HG03432 (cell line): Measurements from ENCODE around the gene AGGF1.
"Not testable (repeated sequence)": the region's sequence is repeated elsewhere in the genome, so short reads cannot be mapped to it uniquely, and the experiment has no call there.

Source experiments
- ATAC-seq: cut with Tn5 transposase; IDR thresholded peaks from one replicate; pipeline ENCODE4 v1.9.1; 2021; ENCODE audit warnings: mild to moderate bottlenecking, moderate library complexity; ENCODE audit not compliant: unreplicated experiment

AGGF1 gene, protein sequence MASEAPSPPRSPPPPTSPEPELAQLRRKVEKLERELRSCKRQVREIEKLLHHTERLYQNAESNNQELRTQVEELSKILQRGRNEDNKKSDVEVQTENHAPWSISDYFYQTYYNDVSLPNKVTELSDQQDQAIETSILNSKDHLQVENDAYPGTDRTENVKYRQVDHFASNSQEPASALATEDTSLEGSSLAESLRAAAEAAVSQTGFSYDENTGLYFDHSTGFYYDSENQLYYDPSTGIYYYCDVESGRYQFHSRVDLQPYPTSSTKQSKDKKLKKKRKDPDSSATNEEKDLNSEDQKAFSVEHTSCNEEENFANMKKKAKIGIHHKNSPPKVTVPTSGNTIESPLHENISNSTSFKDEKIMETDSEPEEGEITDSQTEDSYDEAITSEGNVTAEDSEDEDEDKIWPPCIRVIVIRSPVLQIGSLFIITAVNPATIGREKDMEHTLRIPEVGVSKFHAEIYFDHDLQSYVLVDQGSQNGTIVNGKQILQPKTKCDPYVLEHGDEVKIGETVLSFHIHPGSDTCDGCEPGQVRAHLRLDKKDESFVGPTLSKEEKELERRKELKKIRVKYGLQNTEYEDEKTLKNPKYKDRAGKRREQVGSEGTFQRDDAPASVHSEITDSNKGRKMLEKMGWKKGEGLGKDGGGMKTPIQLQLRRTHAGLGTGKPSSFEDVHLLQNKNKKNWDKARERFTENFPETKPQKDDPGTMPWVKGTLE

DNA sequence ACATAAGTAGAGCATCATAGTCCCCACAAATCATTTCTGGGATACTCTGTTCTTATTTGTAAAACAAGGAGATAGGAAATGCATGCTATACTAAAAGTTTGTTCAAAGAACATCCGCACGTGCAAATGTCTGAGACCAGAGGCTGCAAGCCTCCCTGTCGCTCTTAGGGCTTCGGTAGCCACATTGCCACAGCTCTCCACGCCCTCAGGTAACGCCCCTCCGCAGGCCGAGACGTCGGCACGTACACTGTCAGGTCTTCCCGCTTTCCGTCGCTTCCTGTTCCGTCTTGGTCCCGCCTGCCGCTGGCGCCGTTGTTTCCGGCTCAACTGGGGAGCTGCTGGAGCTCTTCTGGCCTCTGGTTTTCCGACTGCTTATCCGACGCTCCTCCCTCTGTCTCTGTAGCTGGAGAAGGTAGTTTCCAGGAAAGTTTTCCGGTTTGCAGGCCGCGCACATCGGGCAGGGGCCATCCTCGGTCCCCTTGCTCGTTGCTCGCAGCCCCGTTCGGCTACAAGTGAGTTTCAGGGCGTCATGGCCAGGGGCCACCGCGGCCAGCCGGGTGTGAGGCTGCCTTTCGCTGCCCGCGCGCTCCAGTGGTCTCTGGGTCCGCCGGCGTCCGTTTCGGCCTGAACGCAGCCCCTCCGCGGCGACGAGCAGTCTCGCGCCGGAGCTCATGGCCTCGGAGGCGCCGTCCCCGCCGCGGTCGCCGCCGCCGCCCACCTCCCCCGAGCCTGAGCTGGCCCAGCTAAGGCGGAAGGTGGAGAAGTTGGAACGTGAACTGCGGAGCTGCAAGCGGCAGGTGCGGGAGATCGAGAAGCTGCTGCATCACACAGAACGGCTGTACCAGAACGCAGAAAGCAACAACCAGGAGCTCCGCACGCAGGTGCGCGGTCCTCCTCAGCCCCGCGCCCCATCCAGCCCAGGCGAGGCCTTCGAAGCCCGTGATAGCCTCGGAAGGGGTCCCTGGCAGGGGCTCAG lies at the start of gene AGGF1:
TSS of gene AGGF1 (plus strand) at position 308 of the 975 bp plus-strand sequence. CDS start at position 671, 363 bp downstream.
- ATAC-seq: peak; percentile 98

DNA sequence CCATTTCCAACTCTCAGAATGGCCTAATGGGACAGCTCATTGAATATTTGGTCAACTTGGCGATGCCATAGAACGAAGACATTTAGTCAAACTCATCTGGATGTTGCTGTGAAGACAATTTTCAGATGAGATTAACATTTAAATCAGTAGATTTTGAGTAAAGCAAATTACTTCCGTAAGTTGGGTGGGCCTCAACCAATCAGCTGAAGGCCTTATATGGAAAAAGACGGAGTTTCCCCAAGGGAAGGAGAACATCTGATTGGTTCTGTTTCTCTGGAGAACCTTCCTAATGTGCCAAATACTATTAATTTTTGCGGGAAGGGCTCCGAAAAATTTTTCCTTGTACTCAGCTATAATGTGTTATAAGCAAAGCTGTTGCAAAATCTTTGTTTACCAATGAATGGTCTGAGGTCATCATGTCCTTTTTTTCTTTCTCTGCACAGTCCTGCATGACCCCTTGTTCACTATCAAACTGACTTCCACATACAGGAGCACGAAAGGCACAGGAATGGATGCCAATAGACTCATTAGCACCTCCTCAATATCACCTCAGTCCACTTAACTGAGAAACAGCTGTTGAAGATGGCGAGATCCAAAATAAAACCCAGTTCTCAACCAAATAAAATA lies 49.6 kb upstream of the AGGF1 start:
- ATAC-seq: no peak

- ATAC-seq: no peak
Measured at GRCh38 chr5:76982450-76982849, 47.8 kb upstream of the AGGF1 start.

DNA sequence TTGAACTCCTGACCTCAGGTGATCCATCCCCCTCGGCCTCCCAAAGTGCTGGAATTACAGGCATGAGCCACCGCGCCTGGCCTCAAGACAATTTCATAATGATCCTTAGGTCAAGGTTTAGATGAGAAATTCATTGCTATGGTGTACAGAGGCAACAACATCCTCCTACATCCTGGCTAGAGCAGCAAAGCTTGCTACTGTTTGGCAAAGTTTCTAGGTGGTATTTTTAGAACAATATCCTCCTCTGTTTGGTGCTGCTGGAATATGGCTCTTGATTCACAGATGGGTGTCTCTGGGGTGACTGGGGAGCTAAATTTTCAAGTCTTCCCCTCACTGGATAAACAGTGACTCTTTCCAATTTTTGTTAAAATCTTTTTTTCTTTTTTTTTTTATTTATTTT lies 46.7 kb upstream of the AGGF1 start:
- no peak for ATAC-seq

GRCh38 chr5:76986825-76987526 lies 43.2 kb upstream of the AGGF1 start:
- ATAC-seq: no peak

DNA sequence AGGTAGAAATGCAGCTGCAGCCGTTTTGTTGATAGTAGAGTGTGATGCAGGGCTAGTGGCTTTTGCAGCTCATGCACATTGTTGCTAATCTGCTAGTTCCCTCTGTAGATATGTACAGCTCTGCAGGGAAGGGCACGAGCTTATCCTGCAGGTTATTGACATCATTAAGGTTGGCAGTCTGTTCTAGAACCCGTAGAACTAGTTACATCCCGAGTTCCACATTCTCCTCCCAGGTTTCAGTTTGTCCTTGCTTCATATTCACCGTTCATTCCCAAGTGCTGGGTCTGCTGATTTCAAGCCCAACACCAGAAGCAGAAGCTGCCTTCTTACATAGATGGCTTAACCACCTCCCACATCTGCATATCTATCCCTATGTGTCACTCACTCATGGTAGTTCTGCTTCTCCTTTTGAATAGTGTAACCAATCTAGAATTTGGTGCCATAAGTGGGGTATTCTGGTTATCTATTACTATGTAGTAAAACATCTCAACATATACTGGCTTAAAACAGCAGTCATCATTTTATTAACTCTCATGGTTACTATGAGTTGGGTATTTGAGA lies 39.2 kb upstream of the AGGF1 start:
- ATAC-seq: no peak

DNA sequence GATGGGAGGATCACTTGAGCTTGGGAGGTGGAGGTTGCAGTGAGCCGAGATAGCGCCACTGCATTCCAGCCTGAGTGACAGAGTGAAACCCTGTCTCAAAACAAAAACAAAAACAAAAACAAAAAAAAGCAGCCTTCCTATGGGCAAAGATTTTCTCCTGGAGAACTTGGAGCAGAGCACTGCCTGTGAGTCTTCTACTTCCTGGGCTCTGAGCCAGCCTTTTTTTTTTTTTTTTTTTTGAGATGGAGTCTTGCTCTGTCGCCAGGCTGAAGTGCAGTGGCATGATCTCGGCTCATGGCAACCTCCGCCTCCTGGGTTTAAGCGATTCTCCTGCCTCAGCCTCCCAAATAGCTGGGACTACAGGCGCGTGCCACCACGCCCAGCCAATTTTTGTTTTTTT lies 36.8 kb upstream of the AGGF1 start:
- ATAC-seq: not testable (repeated sequence)

DNA sequence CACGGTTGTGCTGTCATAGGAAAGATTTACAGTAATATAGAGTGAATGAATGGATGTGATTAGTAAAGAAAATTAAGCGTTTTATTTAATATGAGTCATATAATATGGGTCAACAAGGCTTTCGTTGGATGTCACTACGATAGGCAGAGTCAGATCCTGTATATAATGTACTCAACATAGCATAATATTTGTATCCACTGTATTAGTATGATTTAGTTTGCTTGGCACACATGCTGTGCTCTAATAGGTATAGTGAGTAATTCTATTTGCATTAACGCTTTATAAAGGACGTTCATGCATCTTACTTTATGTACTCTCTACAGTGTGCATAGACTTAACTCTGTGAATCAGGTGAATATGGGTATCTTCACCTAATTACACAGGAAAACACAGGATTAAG lies 35.9 kb upstream of the AGGF1 start:
- ATAC-seq: no peak

DNA sequence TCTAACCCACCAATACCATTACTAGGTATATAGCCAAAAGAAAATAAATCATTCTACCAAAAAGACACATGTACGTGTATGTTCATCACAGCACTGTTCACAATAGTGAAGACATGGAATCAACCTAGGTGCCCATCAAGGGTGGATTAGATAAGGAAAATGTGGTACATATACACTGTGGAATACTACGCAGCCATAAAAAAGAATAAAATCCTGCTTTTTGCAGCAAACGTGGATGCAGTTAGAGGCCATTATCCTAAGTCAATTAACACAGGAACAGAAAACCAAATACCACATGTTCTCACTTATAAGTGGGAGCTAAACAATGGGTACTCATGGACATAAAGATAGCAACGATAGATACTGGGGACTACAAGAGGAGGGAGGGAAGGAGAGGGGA lies 32.0 kb upstream of the AGGF1 start:
- not testable (repeated sequence) for ATAC-seq

DNA sequence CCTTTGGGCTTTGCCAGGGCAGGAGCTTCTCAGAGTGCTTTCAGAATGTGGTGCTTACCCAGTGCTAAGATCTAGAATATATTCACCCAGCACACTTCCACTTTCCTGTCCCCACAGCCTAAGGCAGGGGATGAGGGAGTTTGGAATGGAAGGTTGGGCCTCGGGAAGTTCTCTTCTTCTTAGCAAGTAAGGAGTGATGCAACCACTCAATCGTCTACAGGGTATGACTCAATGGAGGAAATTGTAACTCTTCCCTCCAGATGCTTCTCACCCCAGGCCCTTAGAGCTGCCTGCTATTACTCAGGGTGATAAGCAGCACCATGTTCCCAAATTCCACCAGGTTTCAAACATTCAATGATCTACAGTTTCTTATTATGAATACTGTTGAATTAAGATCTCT lies 30.8 kb upstream of the AGGF1 start:
- no peak for ATAC-seq

GRCh38 chr5:77003246-77003645 lies 27.0 kb upstream of the AGGF1 start:
- ATAC-seq: no peak

GRCh38 chr5:77006124-77006523 lies 24.1 kb upstream of the AGGF1 start:
- ATAC-seq: no peak

GRCh38 chr5:77008413-77008812 lies 21.8 kb upstream of the AGGF1 start:
- ATAC-seq: no peak

DNA sequence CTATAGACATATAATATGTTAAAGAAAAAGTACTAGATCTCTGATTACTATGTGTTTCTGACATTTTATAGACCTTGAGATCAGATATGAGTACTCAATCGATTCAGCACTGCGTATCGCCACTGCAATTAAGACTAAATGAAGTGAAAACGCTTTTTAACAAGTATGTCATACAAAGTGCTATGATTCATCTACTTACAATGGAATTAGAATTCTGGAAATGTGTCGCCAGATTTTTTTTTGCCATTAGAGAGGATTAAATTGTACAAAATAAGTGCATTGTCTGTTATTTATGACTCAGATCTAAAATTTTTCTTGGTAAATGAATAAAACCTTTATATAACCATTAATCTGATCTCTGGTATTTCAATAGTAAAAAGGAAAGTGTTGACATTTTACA lies 20.0 kb upstream of the AGGF1 start:
- no peak for ATAC-seq

DNA sequence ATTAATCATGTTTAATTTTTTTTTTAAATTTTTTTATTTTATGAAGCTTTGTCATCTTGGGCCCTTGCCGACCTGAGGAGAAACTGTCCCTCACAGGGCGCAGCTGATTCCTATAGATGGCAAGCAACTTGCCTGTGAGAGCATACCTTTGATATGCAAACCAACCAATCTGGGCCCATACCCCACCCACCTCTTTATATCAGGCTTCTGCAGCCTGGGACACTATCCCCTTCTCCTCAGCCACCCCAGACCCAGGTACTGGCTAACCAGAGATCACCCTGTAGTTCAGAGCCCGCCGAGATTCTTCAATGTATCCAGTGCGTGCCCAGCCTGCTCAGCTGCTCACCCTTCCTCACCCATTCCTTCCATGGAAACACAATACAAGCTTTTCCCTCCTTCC lies 18.7 kb upstream of the AGGF1 start:
- no peak for ATAC-seq

DNA sequence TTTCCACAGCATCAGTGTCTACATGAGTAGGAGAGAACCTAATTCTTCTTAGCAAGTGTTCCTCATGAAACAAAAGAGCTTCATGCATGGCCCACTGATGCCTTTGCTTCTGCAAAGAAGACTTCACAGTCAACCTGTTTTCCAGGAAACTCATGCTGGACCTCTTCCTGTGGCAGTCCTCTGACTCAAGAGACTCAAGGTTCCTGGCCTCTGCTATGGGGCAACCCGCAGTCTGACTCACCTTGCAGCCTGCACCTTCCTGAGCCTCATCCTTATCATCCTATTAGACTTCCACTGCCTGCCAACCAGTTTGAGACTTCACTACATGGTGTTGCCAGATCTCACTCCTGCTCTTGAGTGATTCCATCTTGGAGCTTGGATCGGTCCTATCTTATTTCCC lies 17.6 kb upstream of the AGGF1 start:
- no peak for ATAC-seq

DNA sequence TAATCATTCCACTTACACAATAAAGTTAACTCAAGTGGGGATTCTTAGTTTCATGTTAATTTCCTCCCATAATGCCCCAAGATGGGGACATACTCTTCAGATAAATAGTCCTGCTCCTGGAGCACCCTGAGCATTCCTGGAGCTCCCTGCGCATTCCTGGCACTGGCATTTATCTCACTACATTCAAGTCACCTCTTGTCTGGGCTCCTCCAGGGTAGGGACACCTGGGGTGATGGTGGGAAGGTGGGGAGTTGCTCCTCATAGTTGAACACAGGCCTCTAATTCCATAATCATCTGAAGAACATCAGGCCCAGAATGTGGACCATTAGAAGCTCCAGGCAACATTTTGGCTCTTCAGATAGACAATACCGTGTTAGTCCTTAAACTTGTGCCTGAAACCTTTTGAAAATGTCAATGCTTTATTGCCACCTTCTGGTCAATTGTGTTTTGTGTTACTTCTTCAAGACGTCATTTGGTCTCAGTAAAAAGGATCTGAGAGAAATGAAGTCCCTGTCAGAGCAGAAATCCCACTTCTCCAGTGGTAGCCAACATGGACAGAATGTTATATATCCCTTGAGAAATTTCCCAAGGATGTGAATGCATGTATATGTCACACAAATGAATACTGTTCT lies 14.2 kb upstream of the AGGF1 start:
- no peak for ATAC-seq

GRCh38 chr5:77016962-77017361 lies 13.2 kb upstream of the AGGF1 start:
- no peak for ATAC-seq

DNA sequence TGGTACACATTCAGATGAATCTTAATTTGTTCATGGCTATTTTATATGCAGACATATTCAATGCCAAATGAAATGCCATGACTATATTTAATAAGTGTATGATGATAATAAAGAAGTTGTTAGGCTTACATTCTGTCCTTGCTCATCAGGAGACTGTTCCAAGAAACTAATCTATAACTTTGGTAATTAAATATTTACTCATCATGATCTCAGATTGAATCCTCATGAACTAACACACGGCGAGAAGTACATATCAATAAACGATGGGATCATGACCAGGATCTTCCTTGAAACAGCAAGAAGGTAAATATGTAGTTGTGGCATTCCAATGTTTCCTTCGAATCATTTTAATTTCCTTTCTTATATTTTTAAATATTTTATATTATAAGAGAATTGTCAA lies 12.5 kb upstream of the AGGF1 start:
- ATAC-seq: no peak
